Cardiac muscle cell (in vitro differentiated cells and primary cell): ENCODE data around the gene DUSP8. TPM values are rescaled to one million over a fixed set of nuclear protein-coding genes. Genes with fewer than 3 reads are reported as not detected.
A peak's percentile ranks its signal among the peaks of the same experiment; 100 is the strongest.

Source experiments
- DNase-seq, 2 donors: peaks; one replicate each; pipeline versions ENCODE4 v3.0.0 to v3.0.0-alpha.2; 2010 to 2017; ENCODE audit warnings: low read depth in 1 of 2, low spot score in 1 of 2
- H3K27ac ChIP-seq: fragments of 200-600 bp; sonication (generic); 2 replicates; pipeline ENCODE4 v1.5.1; 2016
- H3K27me3 ChIP-seq: fragments of 200-600 bp; sonication (generic); 2 replicates; pipeline ENCODE4 v1.6.0; 2016; ENCODE audit warnings: control low read depth
- H3K36me3 ChIP-seq: fragments of 200-600 bp; sonication (generic); 2 replicates; pipeline ENCODE4 v1.5.1; 2016; ENCODE audit warnings: control low read depth
- H3K4me1 ChIP-seq: fragments of 200-600 bp; sonication (generic); 2 replicates; pipeline ENCODE4 v1.8.1; 2017; ENCODE audit warnings: low read depth, mild to moderate bottlenecking, mixed run types
- H3K4me3 ChIP-seq: fragments of 200-600 bp; sonication (generic); 2 replicates; pipeline ENCODE4 v1.5.1; 2016; ENCODE audit warnings: mild to moderate bottlenecking
- H3K9me3 ChIP-seq: fragments of 200-600 bp; sonication (generic); 2 replicates; pipeline ENCODE4 v1.5.1; 2017; ENCODE audit warnings: low read depth, mild to moderate bottlenecking, control low read depth
- CTCF ChIP-seq: IDR thresholded peaks from 2 replicates; pipeline ENCODE4 v1.5.1; 2012; ENCODE audit warnings: low read depth, mild to moderate bottlenecking, low read length
- polyA plus RNA-seq: library from polyadenylated mRNA; unstranded; fragments of >200 nt; fragmentation: Nextera tagmentation; extraction: Ambion mirVana; gene quantifications from 2 replicates; pipeline ENCODE4 v1.2.1, GENCODE V29; 2016
- total RNA-seq: library from RNA; depleted of rRNA; stranded (reverse); fragments of >200 nt; gene quantifications from 2 replicates; pipeline ENCODE4 v1.2.3, GENCODE V29; 2016

The DUSP8 gene
- total and polyA plus RNA-seq, 2 experiments from 2014 or later: 0.51 to 0.59 TPM

- peaks cover 16% of the 10 kb centered on the region for H3K4me1 ChIP-seq
- H3K27me3 ChIP-seq: no peaks in the 10 kb centered on the region
- peak in 1 of 2 donors; percentile 15 for DNase-seq
- TF ChIP-seq CTCF: no peak
- no peaks in the 10 kb centered on the region for H3K9me3 ChIP-seq
- no peak overlapping the region for H3K4me3 ChIP-seq
- no peak overlapping the region for H3K27ac ChIP-seq
- no peaks in the 10 kb centered on the region for H3K36me3 ChIP-seq
These were observed 51.3 kb downstream of the DUSP8 start for GRCh38 chr11:1520663-1521267.

- Histone ChIP-seq H3K4me3 (no peak overlapping the region), H3K9me3 (no peaks in the 10 kb centered on the region), H3K36me3 (no peaks in the 10 kb centered on the region), H3K27me3 (no peaks in the 10 kb centered on the region), H3K27ac (no peak overlapping the region), H3K4me1 (peaks cover 16% of the 10 kb centered on the region)
- no peak for DNase-seq
- no peak for TF ChIP-seq CTCF
These were observed 51.8 kb downstream of the DUSP8 start for GRCh38 chr11:1520209-1520662.

GRCh38 chr11:1519028-1520010 is 52.8 kb downstream of the DUSP8 start:
- TF ChIP-seq CTCF: no peak
- no peak overlapping the region for H3K4me3 ChIP-seq
- no peak overlapping the region for H3K27ac ChIP-seq
- H3K36me3 ChIP-seq: no peaks in the 10 kb centered on the region
- DNase-seq: no peak
- no peaks in the 10 kb centered on the region for H3K9me3 ChIP-seq
- no peaks in the 10 kb centered on the region for H3K27me3 ChIP-seq
- peaks cover 16% of the 10 kb centered on the region for H3K4me1 ChIP-seq

GRCh38 chr11:1518301-1518700 is 53.8 kb downstream of the DUSP8 start:
- no peak for DNase-seq
- Histone ChIP-seq H3K36me3 (no peaks in the 10 kb centered on the region), H3K9me3 (no peaks in the 10 kb centered on the region), H3K4me1 (peaks cover 9% of the 10 kb centered on the region), H3K27me3 (no peaks in the 10 kb centered on the region), H3K27ac (no peak overlapping the region), H3K4me3 (no peak overlapping the region)
- TF ChIP-seq CTCF: no peak

GRCh38 chr11:1517117-1518005 is 54.7 kb downstream of the DUSP8 start:
- TF ChIP-seq CTCF: no peak
- no peak for DNase-seq
- H3K27ac ChIP-seq: no peak overlapping the region
- H3K4me3 ChIP-seq: no peak overlapping the region
- H3K4me1 ChIP-seq: peaks cover 4% of the 10 kb centered on the region
- no peaks in the 10 kb centered on the region for H3K36me3 ChIP-seq
- H3K9me3 ChIP-seq: no peaks in the 10 kb centered on the region
- no peaks in the 10 kb centered on the region for H3K27me3 ChIP-seq
